Lower lobe of right lung (tissue), 2 donors: ENCODE measurements around the gene ABLIM1. TPM values are rescaled to one million over a fixed set of nuclear protein-coding genes. Genes with fewer than 3 reads are reported as not detected.

ENCODE experiments used
- ATAC-seq, 2 donors: fragments of 200-7000 bp; cut with Tn5 transposase; one replicate each; pipeline ENCODE4 v1.9.1; 2020 to 2022; ENCODE audit warnings: mild to moderate bottlenecking in 2 of 2, moderate library complexity in 2 of 2
- DNase-seq: peaks from one replicate; pipeline ENCODE4 v3.0.0-alpha.2; 2020
- H3K27ac ChIP-seq: fragments of 200-600 bp; one replicate; pipeline ENCODE4 v1.8.0; 2022
- H3K27me3 ChIP-seq: fragments of 200-600 bp; one replicate; pipeline ENCODE4 v1.8.0; 2022; ENCODE audit warnings: low read depth
- H3K36me3 ChIP-seq: fragments of 200-600 bp; one replicate; pipeline ENCODE4 v1.8.0; 2022; ENCODE audit warnings: mild to moderate bottlenecking
- H3K4me1 ChIP-seq: fragments of 200-600 bp; one replicate; pipeline ENCODE4 v1.8.0; 2022
- H3K4me3 ChIP-seq: fragments of 200-600 bp; one replicate; pipeline ENCODE4 v1.8.0; 2022; ENCODE audit warnings: mild to moderate bottlenecking
- H3K9me3 ChIP-seq: fragments of 200-600 bp; one replicate; pipeline ENCODE4 v1.8.0; 2022
- CTCF ChIP-seq: fragments of 200-600 bp; IDR thresholded peaks from one replicate; pipeline ENCODE4 v1.8.0; 2022; ENCODE audit warnings: antibody characterized with exemption, mild to moderate bottlenecking
- intact Hi-C: fragments of 100-400 bp; cut with DNase I; formaldehyde crosslinking; loops from one replicate; pipeline ENCODE4 v1.11.0; 2022
- total RNA-seq: library from RNA; stranded (reverse); fragmentation: NEBNext Ultra II Directional; extraction: Animal tissue kit (Norgen Biotek cat#: 25700); gene quantifications from one replicate; pipeline ENCODE4 v1.2.1, GENCODE V29; 2021
- donor health status: DM: no; HTN: yes; CAD: no; lungs with severe emphysema.

Gene ABLIM1
- total RNA-seq, 1 donor from 2014 or later: 106 TPM

DNA sequence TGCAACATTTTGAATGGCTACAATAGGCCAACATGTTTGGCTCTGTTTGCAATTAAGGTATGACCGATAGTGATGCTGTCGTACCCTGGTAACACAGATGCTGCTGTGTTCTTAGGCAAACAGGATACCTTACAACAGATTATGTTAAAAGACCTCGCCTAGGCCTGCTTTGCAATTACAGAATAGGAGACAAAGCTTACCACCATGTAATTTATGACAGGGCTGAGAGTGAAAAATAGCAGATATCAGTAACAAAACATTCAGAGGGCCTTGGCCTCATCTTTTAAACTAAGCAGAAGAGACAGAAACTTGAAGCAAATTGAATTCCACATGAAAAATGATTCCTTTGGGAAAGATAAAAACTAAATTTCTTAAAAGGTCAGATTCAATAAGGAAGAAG lies 29.4 kb upstream of the ABLIM1 start:
- peak overlapping the region; percentile 3 for H3K27ac ChIP-seq
- no peaks in the 10 kb centered on the region for H3K9me3 ChIP-seq
- no peak for TF ChIP-seq CTCF
- no peak overlapping the region for H3K4me3 ChIP-seq
- no peak for DNase-seq
- intact Hi-C loops: no loop called here
- no peak for ATAC-seq
- peaks cover 35% of the 10 kb centered on the region for H3K4me1 ChIP-seq
- H3K27me3 ChIP-seq: no peaks in the 10 kb centered on the region
- no peaks in the 10 kb centered on the region for H3K36me3 ChIP-seq

DNA sequence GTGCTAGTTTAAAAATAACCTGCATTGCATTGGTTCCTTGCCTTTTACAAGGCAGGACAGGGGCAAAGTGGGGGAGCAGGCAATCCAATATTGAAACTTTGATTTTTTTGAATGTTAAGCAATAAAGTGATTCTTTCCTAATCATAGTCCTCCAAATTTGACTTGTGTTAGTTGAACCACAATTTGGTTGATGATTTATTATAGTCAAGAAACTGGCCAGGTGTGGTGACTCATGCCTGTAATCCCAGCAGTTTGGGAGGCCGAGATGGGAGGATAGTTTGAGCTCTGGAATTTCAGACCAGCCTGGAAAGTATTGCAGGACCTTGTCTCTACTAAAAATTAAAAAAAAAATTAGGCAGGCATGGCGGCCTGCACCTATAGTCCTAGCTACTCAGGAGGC lies 27.9 kb upstream of the ABLIM1 start:
- ATAC-seq (no peak), DNase-seq (no peak)
- H3K9me3 ChIP-seq: no peaks in the 10 kb centered on the region
- no peaks in the 10 kb centered on the region for H3K36me3 ChIP-seq
- intact Hi-C loops: no loop called here
- H3K27ac ChIP-seq: peak overlapping the region; percentile 72
- H3K4me1 ChIP-seq: peaks cover 49% of the 10 kb centered on the region
- TF ChIP-seq CTCF: no peak
- H3K4me3 ChIP-seq: no peak overlapping the region
- no peaks in the 10 kb centered on the region for H3K27me3 ChIP-seq

GRCh38 chr10:114685456-114685855 lies 27.4 kb upstream of the ABLIM1 start:
- H3K36me3 ChIP-seq: no peaks in the 10 kb centered on the region
- H3K27ac ChIP-seq: peak overlapping the region; percentile 72
- no peak for TF ChIP-seq CTCF
- H3K9me3 ChIP-seq: no peaks in the 10 kb centered on the region
- ATAC-seq (peak; percentile 16 to 39), DNase-seq (no peak)
- H3K4me3 ChIP-seq: no peak overlapping the region
- peaks cover 54% of the 10 kb centered on the region for H3K4me1 ChIP-seq
- intact Hi-C loops: no loop called here
- H3K27me3 ChIP-seq: no peaks in the 10 kb centered on the region

DNA sequence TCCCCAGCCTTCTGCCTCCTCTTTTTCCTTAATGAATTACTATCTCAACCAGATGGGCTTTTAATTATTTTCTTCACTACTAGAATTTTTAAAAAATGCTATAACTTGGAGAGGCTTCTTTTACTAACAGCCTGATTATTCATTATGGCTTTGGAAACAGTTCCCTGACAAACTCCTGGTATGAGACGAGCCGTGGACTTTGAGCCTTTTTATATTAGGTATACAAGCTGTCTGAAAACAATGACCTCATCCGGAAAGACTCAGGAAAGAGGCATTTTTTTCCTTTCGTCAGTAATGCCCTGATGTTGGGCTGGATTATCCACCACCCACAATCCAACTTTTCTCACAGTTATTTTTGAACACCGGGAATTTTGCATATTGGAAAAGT lies 26.7 kb upstream of the ABLIM1 start:
- ATAC-seq: peak; percentile 48 to 69
- peaks cover 54% of the 10 kb centered on the region for H3K4me1 ChIP-seq
- no peaks in the 10 kb centered on the region for H3K36me3 ChIP-seq
- intact Hi-C loops: no loop called here
- no peak for DNase-seq
- no peak for TF ChIP-seq CTCF
- H3K27me3 ChIP-seq: no peaks in the 10 kb centered on the region
- peak overlapping the region; percentile 48 for H3K4me3 ChIP-seq
- H3K27ac ChIP-seq: peak overlapping the region; percentile 72
- H3K9me3 ChIP-seq: no peaks in the 10 kb centered on the region

DNA sequence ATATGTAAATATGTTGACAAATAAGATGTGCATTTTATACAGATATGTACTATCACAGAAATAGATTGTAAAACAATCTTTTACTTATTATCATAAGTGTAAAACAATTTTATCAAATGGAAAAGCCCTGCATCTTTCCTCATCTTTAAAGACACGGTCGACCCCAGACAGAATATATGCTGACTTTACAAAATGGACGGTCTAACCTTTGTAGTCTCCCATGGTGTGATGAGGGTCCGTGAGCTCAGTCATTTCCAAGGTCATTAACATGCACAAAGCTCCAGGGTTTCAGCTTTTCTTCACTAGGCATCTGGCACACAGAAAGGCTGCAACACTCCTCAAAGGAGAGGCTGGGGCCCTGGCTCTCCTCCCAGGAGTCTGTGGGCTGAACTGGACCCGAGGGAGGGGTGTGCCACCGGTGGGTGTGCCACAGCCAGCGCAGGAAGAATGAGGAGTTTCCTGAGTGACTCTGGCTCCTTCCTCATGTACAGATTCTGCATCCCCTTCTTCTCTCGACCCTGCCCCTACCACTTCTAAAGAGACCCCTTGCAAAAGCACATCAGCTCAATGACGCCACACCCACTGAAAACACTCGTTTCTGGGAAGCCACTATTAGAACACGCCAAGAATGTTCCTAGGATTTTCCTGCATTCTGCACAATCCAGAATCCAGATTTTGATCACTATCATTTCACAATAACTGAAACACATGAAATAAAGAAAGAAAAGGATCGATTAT lies 26.2 kb upstream of the ABLIM1 start:
- Histone ChIP-seq H3K9me3 (no peaks in the 10 kb centered on the region), H3K27me3 (no peaks in the 10 kb centered on the region), H3K4me3 (peak overlapping the region; percentile 48), H3K36me3 (no peaks in the 10 kb centered on the region), H3K27ac (peak overlapping the region; percentile 72), H3K4me1 (peaks cover 54% of the 10 kb centered on the region)
- DNase-seq (peak; percentile 69), ATAC-seq (peak; percentile 84)
- TF ChIP-seq CTCF: no peak
- intact Hi-C loops: no loop called here
